ENCODE results near the gene ATG9A.

DNA sequence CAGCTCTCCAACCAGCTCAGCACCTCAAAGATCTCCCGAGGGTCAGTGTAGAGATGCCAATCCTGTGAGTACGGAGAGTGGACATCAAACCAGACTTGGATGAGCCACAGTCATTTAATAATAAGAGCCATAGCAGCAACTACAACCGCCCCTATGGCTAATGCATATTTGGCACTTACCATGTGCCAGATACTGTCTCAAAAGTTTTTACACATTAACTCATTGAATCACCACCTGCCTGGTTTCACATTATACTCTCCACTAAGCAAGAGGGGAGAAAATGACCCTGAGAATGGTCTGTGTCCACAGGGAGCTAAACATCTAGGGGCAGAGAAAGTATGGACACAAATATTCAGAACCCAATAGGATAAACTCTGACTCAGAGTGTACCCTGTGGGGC lies 55.3 kb downstream of the ATG9A start:
- TF ChIP-seq CTCF (IDR thresholded peaks at IDR 0.05; ENCODE audit: control extremely low read depth in 1 of 3, insufficient read depth in 1 of 3, low read depth in 1 of 3, low read length in 3 of 3) (no peak), MAX (IDR thresholded peaks at IDR 0.05) (no peak), HDAC2 (IDR thresholded peaks at IDR 0.05; ENCODE audit: borderline replicate concordance in 1 of 2, low read depth in 2 of 2, low read length in 2 of 2) (no peak), POLR2A (IDR thresholded peaks at IDR 0.05; ENCODE audit: control extremely low read depth in 1 of 2, low read depth in 2 of 2, low read length in 2 of 2) (no peak), KDM1A (IDR thresholded peaks at IDR 0.05; ENCODE audit: borderline replicate concordance, low read length) (no peak), SIRT6 (IDR thresholded peaks at IDR 0.05; ENCODE audit: low read length) (no peak), RFX5 (IDR thresholded peaks at IDR 0.05; ENCODE audit: borderline replicate concordance, low read depth, low read length) (no peak), TAF7 (optimal IDR thresholded peaks at IDR 0.05; ENCODE audit: borderline replicate concordance, low read depth, low read length) (no peak), CREB1 (IDR thresholded peaks at IDR 0.05) (no peak), BACH1 (IDR thresholded peaks at IDR 0.05; ENCODE audit: low read length) (no peak)
- TF ChIP-seq, protein P1, sequence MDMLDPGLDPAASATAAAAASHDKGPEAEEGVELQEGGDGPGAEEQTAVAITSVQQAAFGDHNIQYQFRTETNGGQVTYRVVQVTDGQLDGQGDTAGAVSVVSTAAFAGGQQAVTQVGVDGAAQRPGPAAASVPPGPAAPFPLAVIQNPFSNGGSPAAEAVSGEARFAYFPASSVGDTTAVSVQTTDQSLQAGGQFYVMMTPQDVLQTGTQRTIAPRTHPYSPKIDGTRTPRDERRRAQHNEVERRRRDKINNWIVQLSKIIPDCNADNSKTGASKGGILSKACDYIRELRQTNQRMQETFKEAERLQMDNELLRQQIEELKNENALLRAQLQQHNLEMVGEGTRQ (IDR thresholded peaks at IDR 0.05; ENCODE audit: low read length): no peak
